ENCODE results near the gene DOK5.

DOK5 gene

GRCh38 chr20:54451171-54451570 lies 24.2 kb upstream of the DOK5 start:
- H3K27me3 ChIP-seq (ENCODE audit: control insufficient read depth in 5 of 5, insufficient read depth in 4 of 5, low read length in 5 of 5) = no peaks in the 10 kb centered on the region
- no peaks in the 10 kb centered on the region for H3K9me3 ChIP-seq (ENCODE audit: control insufficient read depth in 5 of 5, low read length in 5 of 5)
- no peak overlapping the region for H3K4me3 ChIP-seq (ENCODE audit: low read depth in 1 of 5, low read length in 5 of 5)
- H3K27ac ChIP-seq (ENCODE audit: low read depth, low read length) = no peak overlapping the region
- no peaks in the 10 kb centered on the region for H3K36me3 ChIP-seq (ENCODE audit: control insufficient read depth in 5 of 5, insufficient read depth in 5 of 5, low read length in 5 of 5)
- H3K9ac ChIP-seq (ENCODE audit: low read length in 5 of 5) = no peak overlapping the region
- no peaks in the 10 kb centered on the region for H3K4me1 ChIP-seq (ENCODE audit: control insufficient read depth in 5 of 5, insufficient read depth in 5 of 5, low read length in 5 of 5)

- Histone ChIP-seq H3K4me3 (ENCODE audit: low read depth in 1 of 5, low read length in 5 of 5) (no peak overlapping the region), H3K9ac (ENCODE audit: low read length in 5 of 5) (no peak overlapping the region), H3K27me3 (ENCODE audit: control insufficient read depth in 5 of 5, insufficient read depth in 4 of 5, low read length in 5 of 5) (no peaks in the 10 kb centered on the region), H3K9me3 (ENCODE audit: control insufficient read depth in 5 of 5, low read length in 5 of 5) (no peaks in the 10 kb centered on the region), H3K4me1 (ENCODE audit: control insufficient read depth in 5 of 5, insufficient read depth in 5 of 5, low read length in 5 of 5) (no peaks in the 10 kb centered on the region), H3K36me3 (ENCODE audit: control insufficient read depth in 5 of 5, insufficient read depth in 5 of 5, low read length in 5 of 5) (no peaks in the 10 kb centered on the region), H3K27ac (ENCODE audit: low read depth, low read length) (no peak overlapping the region)
These were observed 23.1 kb upstream of the DOK5 start for GRCh38 chr20:54452277-54452676.

GRCh38 chr20:54454982-54455381 lies 20.4 kb upstream of the DOK5 start:
- Histone ChIP-seq H3K27ac (ENCODE audit: low read depth, low read length) (no peak overlapping the region), H3K9me3 (ENCODE audit: control insufficient read depth in 5 of 5, low read length in 5 of 5) (peaks cover 0 to under 1% (median 0%) of the 10 kb centered on the region in 5 donors), H3K27me3 (ENCODE audit: control insufficient read depth in 5 of 5, insufficient read depth in 4 of 5, low read length in 5 of 5) (no peaks in the 10 kb centered on the region), H3K36me3 (ENCODE audit: control insufficient read depth in 5 of 5, insufficient read depth in 5 of 5, low read length in 5 of 5) (no peaks in the 10 kb centered on the region), H3K9ac (ENCODE audit: low read length in 5 of 5) (no peak overlapping the region), H3K4me3 (ENCODE audit: low read depth in 1 of 5, low read length in 5 of 5) (no peak overlapping the region), H3K4me1 (ENCODE audit: control insufficient read depth in 5 of 5, insufficient read depth in 5 of 5, low read length in 5 of 5) (no peaks in the 10 kb centered on the region)

- no peak overlapping the region for H3K4me3 ChIP-seq (ENCODE audit: low read depth in 1 of 5, low read length in 5 of 5)
- no peaks in the 10 kb centered on the region for H3K36me3 ChIP-seq (ENCODE audit: control insufficient read depth in 5 of 5, insufficient read depth in 5 of 5, low read length in 5 of 5)
- peaks cover 0 to 2% (median 0%) of the 10 kb centered on the region in 5 donors for H3K9me3 ChIP-seq (ENCODE audit: control insufficient read depth in 5 of 5, low read length in 5 of 5)
- H3K4me1 ChIP-seq (ENCODE audit: control insufficient read depth in 5 of 5, insufficient read depth in 5 of 5, low read length in 5 of 5) = no peaks in the 10 kb centered on the region
- no peak overlapping the region for H3K27ac ChIP-seq (ENCODE audit: low read depth, low read length)
- H3K27me3 ChIP-seq (ENCODE audit: control insufficient read depth in 5 of 5, insufficient read depth in 4 of 5, low read length in 5 of 5) = no peaks in the 10 kb centered on the region
- no peak overlapping the region for H3K9ac ChIP-seq (ENCODE audit: low read length in 5 of 5)
These were observed 19.0 kb upstream of the DOK5 start for GRCh38 chr20:54456423-54456822.

- Histone ChIP-seq H3K4me1 (ENCODE audit: control insufficient read depth in 5 of 5, insufficient read depth in 5 of 5, low read length in 5 of 5) (no peaks in the 10 kb centered on the region), H3K9ac (ENCODE audit: low read length in 5 of 5) (no peak overlapping the region), H3K27ac (ENCODE audit: low read depth, low read length) (no peak overlapping the region), H3K4me3 (ENCODE audit: low read depth in 1 of 5, low read length in 5 of 5) (no peak overlapping the region), H3K9me3 (ENCODE audit: control insufficient read depth in 5 of 5, low read length in 5 of 5) (peaks cover 0 to 2% (median 0%) of the 10 kb centered on the region in 5 donors), H3K27me3 (ENCODE audit: control insufficient read depth in 5 of 5, insufficient read depth in 4 of 5, low read length in 5 of 5) (no peaks in the 10 kb centered on the region), H3K36me3 (ENCODE audit: control insufficient read depth in 5 of 5, insufficient read depth in 5 of 5, low read length in 5 of 5) (no peaks in the 10 kb centered on the region)
These were observed 18.4 kb upstream of the DOK5 start for GRCh38 chr20:54456961-54457360.

- Histone ChIP-seq H3K4me1 (ENCODE audit: control insufficient read depth in 5 of 5, insufficient read depth in 5 of 5, low read length in 5 of 5) (no peaks in the 10 kb centered on the region), H3K27ac (ENCODE audit: low read depth, low read length) (no peak overlapping the region), H3K36me3 (ENCODE audit: control insufficient read depth in 5 of 5, insufficient read depth in 5 of 5, low read length in 5 of 5) (no peaks in the 10 kb centered on the region), H3K9me3 (ENCODE audit: control insufficient read depth in 5 of 5, low read length in 5 of 5) (peaks cover 0 to 6% (median 0%) of the 10 kb centered on the region in 5 donors), H3K9ac (ENCODE audit: low read length in 5 of 5) (no peak overlapping the region), H3K27me3 (ENCODE audit: control insufficient read depth in 5 of 5, insufficient read depth in 4 of 5, low read length in 5 of 5) (no peaks in the 10 kb centered on the region), H3K4me3 (ENCODE audit: low read depth in 1 of 5, low read length in 5 of 5) (no peak overlapping the region)
These were observed 17.2 kb upstream of the DOK5 start for GRCh38 chr20:54458219-54458618.

- Histone ChIP-seq H3K4me3 (ENCODE audit: low read depth in 1 of 5, low read length in 5 of 5) (no peak overlapping the region), H3K27me3 (ENCODE audit: control insufficient read depth in 5 of 5, insufficient read depth in 4 of 5, low read length in 5 of 5) (no peaks in the 10 kb centered on the region), H3K4me1 (ENCODE audit: control insufficient read depth in 5 of 5, insufficient read depth in 5 of 5, low read length in 5 of 5) (no peaks in the 10 kb centered on the region), H3K9me3 (ENCODE audit: control insufficient read depth in 5 of 5, low read length in 5 of 5) (peaks cover 0 to 6% (median 0%) of the 10 kb centered on the region in 5 donors), H3K9ac (ENCODE audit: low read length in 5 of 5) (no peak overlapping the region), H3K27ac (ENCODE audit: low read depth, low read length) (no peak overlapping the region), H3K36me3 (ENCODE audit: control insufficient read depth in 5 of 5, insufficient read depth in 5 of 5, low read length in 5 of 5) (no peaks in the 10 kb centered on the region)
These were observed 16.1 kb upstream of the DOK5 start for GRCh38 chr20:54459279-54459678.

GRCh38 chr20:54464003-54464402 lies 11.4 kb upstream of the DOK5 start:
- Histone ChIP-seq H3K4me3 (ENCODE audit: low read depth in 1 of 5, low read length in 5 of 5) (no peak overlapping the region), H3K36me3 (ENCODE audit: control insufficient read depth in 5 of 5, insufficient read depth in 5 of 5, low read length in 5 of 5) (no peaks in the 10 kb centered on the region), H3K4me1 (ENCODE audit: control insufficient read depth in 5 of 5, insufficient read depth in 5 of 5, low read length in 5 of 5) (no peaks in the 10 kb centered on the region), H3K9ac (ENCODE audit: low read length in 5 of 5) (no peak overlapping the region), H3K27ac (ENCODE audit: low read depth, low read length) (no peak overlapping the region), H3K9me3 (ENCODE audit: control insufficient read depth in 5 of 5, low read length in 5 of 5) (peaks cover 0 to 6% (median 0%) of the 10 kb centered on the region in 5 donors), H3K27me3 (ENCODE audit: control insufficient read depth in 5 of 5, insufficient read depth in 4 of 5, low read length in 5 of 5) (no peaks in the 10 kb centered on the region)

GRCh38 chr20:54466127-54466526 lies 9.3 kb upstream of the DOK5 start:
- H3K4me1 ChIP-seq (ENCODE audit: control insufficient read depth in 5 of 5, insufficient read depth in 5 of 5, low read length in 5 of 5) = no peaks in the 10 kb centered on the region
- H3K36me3 ChIP-seq (ENCODE audit: control insufficient read depth in 5 of 5, insufficient read depth in 5 of 5, low read length in 5 of 5) = no peaks in the 10 kb centered on the region
- peaks cover 0 to 6% (median 0%) of the 10 kb centered on the region in 5 donors for H3K9me3 ChIP-seq (ENCODE audit: control insufficient read depth in 5 of 5, low read length in 5 of 5)
- H3K27me3 ChIP-seq (ENCODE audit: control insufficient read depth in 5 of 5, insufficient read depth in 4 of 5, low read length in 5 of 5) = no peaks in the 10 kb centered on the region
- no peak overlapping the region for H3K4me3 ChIP-seq (ENCODE audit: low read depth in 1 of 5, low read length in 5 of 5)
- H3K27ac ChIP-seq (ENCODE audit: low read depth, low read length) = no peak overlapping the region
- no peak overlapping the region for H3K9ac ChIP-seq (ENCODE audit: low read length in 5 of 5)

GRCh38 chr20:54467622-54468021 lies 7.8 kb upstream of the DOK5 start:
- Histone ChIP-seq H3K4me1 (ENCODE audit: control insufficient read depth in 5 of 5, insufficient read depth in 5 of 5, low read length in 5 of 5) (no peaks in the 10 kb centered on the region), H3K27ac (ENCODE audit: low read depth, low read length) (no peak overlapping the region), H3K9ac (ENCODE audit: low read length in 5 of 5) (no peak overlapping the region), H3K27me3 (ENCODE audit: control insufficient read depth in 5 of 5, insufficient read depth in 4 of 5, low read length in 5 of 5) (no peaks in the 10 kb centered on the region), H3K9me3 (ENCODE audit: control insufficient read depth in 5 of 5, low read length in 5 of 5) (peaks cover 0 to 2% (median 0%) of the 10 kb centered on the region in 5 donors), H3K36me3 (ENCODE audit: control insufficient read depth in 5 of 5, insufficient read depth in 5 of 5, low read length in 5 of 5) (no peaks in the 10 kb centered on the region), H3K4me3 (ENCODE audit: low read depth in 1 of 5, low read length in 5 of 5) (no peak overlapping the region)

- no peaks in the 10 kb centered on the region for H3K4me1 ChIP-seq (ENCODE audit: control insufficient read depth in 5 of 5, insufficient read depth in 5 of 5, low read length in 5 of 5)
- H3K9ac ChIP-seq (ENCODE audit: low read length in 5 of 5) = no peak overlapping the region
- H3K36me3 ChIP-seq (ENCODE audit: control insufficient read depth in 5 of 5, insufficient read depth in 5 of 5, low read length in 5 of 5) = no peaks in the 10 kb centered on the region
- H3K4me3 ChIP-seq (ENCODE audit: low read depth in 1 of 5, low read length in 5 of 5) = no peak overlapping the region
- H3K27me3 ChIP-seq (ENCODE audit: control insufficient read depth in 5 of 5, insufficient read depth in 4 of 5, low read length in 5 of 5) = no peaks in the 10 kb centered on the region
- no peaks in the 10 kb centered on the region for H3K9me3 ChIP-seq (ENCODE audit: control insufficient read depth in 5 of 5, low read length in 5 of 5)
- H3K27ac ChIP-seq (ENCODE audit: low read depth, low read length) = no peak overlapping the region
These were observed 7.3 kb upstream of the DOK5 start for GRCh38 chr20:54468082-54468481.
